Naive thymus-derived CD4-positive, alpha-beta T cell (primary cell): ENCODE results near the gene MRI1. TPM values are rescaled to one million over a fixed set of nuclear protein-coding genes. Genes with fewer than 3 reads are reported as not detected.
"Not testable (repeated sequence)": the region's sequence is repeated elsewhere in the genome, so short reads cannot be mapped to it uniquely, and the experiment has no call there.

ENCODE experiments used
- ATAC-seq: fragments of 150-1000 bp; cut with Tn5 transposase; 2 replicates; pipeline ENCODE4 v1.10.0; 2021; ENCODE audit warnings: mild to moderate bottlenecking, moderate library complexity
- CTCF ChIA-PET: fragments of 350-600 bp; sonication (Branson Sonifier 250); formaldehyde crosslinking; loops from one replicate; lab custom pipeline; 2021; ENCODE audit warnings: antibody characterized with exemption; lab: Charles Lee
- POLR2A ChIA-PET: fragments of 350-600 bp; sonication (Branson Sonifier 250); formaldehyde crosslinking; loops from one replicate; lab custom pipeline; 2021; ENCODE audit warnings: antibody characterized with exemption, inconsistent platforms; lab: Charles Lee
- DNase-seq, 9 donors: peaks; one replicate each; pipeline versions ENCODE4 v3.0.0 to v3.0.0-alpha.2; 2020 to 2022; ENCODE audit warnings: mixed read lengths in 1 of 9
- H3K27ac ChIP-seq: one replicate; pipeline ENCODE4 v1.7.0; 2013; ENCODE audit warnings: mild to moderate bottlenecking, low read depth, low read length, moderate library complexity
- H3K27me3 ChIP-seq, 2 donors: one replicate each; pipeline ENCODE4 v1.7.0; 2013; ENCODE audit warnings: low read length in 2 of 2, mild to moderate bottlenecking in 2 of 2, moderate library complexity in 2 of 2; ENCODE audit not compliant: control insufficient read depth in 2 of 2, insufficient read depth in 2 of 2
- H3K36me3 ChIP-seq, 3 experiments: 1 replicate in 2 of 3; 2 replicates in 1 of 3; pipeline ENCODE4 v1.7.0; 2013; ENCODE audit warnings: low read length in 3 of 3, mild to moderate bottlenecking in 3 of 3, moderate library complexity in 1 of 3; ENCODE audit not compliant: insufficient read depth in 3 of 3, control insufficient read depth in 2 of 3
- H3K4me1 ChIP-seq, 2 donors: one replicate each; pipeline ENCODE4 v1.7.0; 2013; ENCODE audit warnings: low read length in 2 of 2, mild to moderate bottlenecking in 2 of 2, moderate library complexity in 1 of 2; ENCODE audit not compliant: control insufficient read depth in 2 of 2, insufficient read depth in 2 of 2
- H3K4me3 ChIP-seq: 2 replicates; pipeline ENCODE4 v1.7.0; 2013; ENCODE audit warnings: mild to moderate bottlenecking, low read length
- H3K9me3 ChIP-seq, 3 experiments: 1 replicate in 2 of 3; 2 replicates in 1 of 3; pipeline ENCODE4 v1.7.0; 2013; ENCODE audit warnings: low read length in 3 of 3; ENCODE audit not compliant: control insufficient read depth in 2 of 3
- H3K27ac Mint-ChIP-seq, 9 donors: one replicate each; pipeline ENCODE4 v1.8.0; 2020 to 2022; ENCODE audit warnings: mixed read lengths in 9 of 9, mild to moderate bottlenecking in 8 of 9, moderate library complexity in 5 of 9, inconsistent platforms in 2 of 9
- H3K27me3 Mint-ChIP-seq, 5 donors: one replicate each; pipeline ENCODE4 v1.8.0; 2021 to 2022; ENCODE audit warnings: mixed read lengths in 5 of 5, mild to moderate bottlenecking in 1 of 5
- H3K36me3 Mint-ChIP-seq, 5 donors: one replicate each; pipeline ENCODE4 v1.8.0; 2020 to 2022; ENCODE audit warnings: mixed read lengths in 5 of 5, mild to moderate bottlenecking in 3 of 5, inconsistent platforms in 1 of 5
- H3K4me1 Mint-ChIP-seq, 7 donors: one replicate each; pipeline ENCODE4 v1.8.0; 2020 to 2022; ENCODE audit warnings: mixed read lengths in 7 of 7, mild to moderate bottlenecking in 3 of 7, inconsistent platforms in 1 of 7
- H3K4me3 Mint-ChIP-seq, 10 donors: one replicate each; pipeline ENCODE4 v1.8.0; 2020 to 2022; ENCODE audit warnings: mild to moderate bottlenecking in 10 of 10, mixed read lengths in 10 of 10, moderate library complexity in 6 of 10, inconsistent platforms in 2 of 10
- H3K9me3 Mint-ChIP-seq, 11 donors: one replicate each; pipeline ENCODE4 v1.8.0; 2020 to 2022; ENCODE audit warnings: mixed read lengths in 11 of 11, mild to moderate bottlenecking in 4 of 11, inconsistent platforms in 1 of 11, moderate library complexity in 1 of 11
- intact Hi-C, 2 donors: fragments of 100-400 bp; cut with micrococcal nuclease; formaldehyde crosslinking; loops; one replicate each; pipeline ENCODE4 v1.15.1; 2023
- polyA plus RNA-seq, 2 donors: library from polyadenylated mRNA; unstranded; fragments of 300-500 nt; fragmentation: Illumina TruSeq; gene quantifications; one replicate each; pipeline ENCODE4 v1.2.3, GENCODE V29; 2021
- total RNA-seq, 6 experiments: library from RNA in 5 of 6; stranded (reverse) in 5 of 6; gene quantifications; 1 replicate in 5 of 6; 2 replicates in 1 of 6; pipeline ENCODE4 v1.2.3 and lab custom pipeline; 2021 to 2026

MRI1 gene
- total and polyA plus RNA-seq, 7 experiments from 2014 or later: 7.1 to 56.2 (median 31.1) TPM

- no peaks in the 10 kb centered on the region for H3K9me3 ChIP-seq
- no peaks in the 10 kb centered on the region for H3K27me3 ChIP-seq
- Mint-ChIP-seq H3K4me1 (peaks cover 19 to 52% (median 34%) of the 10 kb centered on the region in 7 donors), H3K9me3 (peaks cover 0 to 1% (median 0%) of the 10 kb centered on the region in 11 donors), H3K4me3 (peak overlapping the region in 4 of 10 donors; percentile 26 to 59 (median 32)), H3K27me3 (no peaks in the 10 kb centered on the region), H3K36me3 (no peaks in the 10 kb centered on the region), H3K27ac (peak overlapping the region; percentile 12 to 82 (median 63))
- peaks cover 21 to 37% of the 10 kb centered on the region in 2 donors for H3K4me1 ChIP-seq
- no peaks in the 10 kb centered on the region for H3K36me3 ChIP-seq
- H3K27ac ChIP-seq: no peak overlapping the region
- ChIA-PET POLR2A (interaction anchor here (1.1 to 3.8 kb wide), 6 partner anchors 16 to 216 kb away, joined by 3 to 32 read pairs (median 4); partner anchors contain the start of genes C19orf53 and RFX1), CTCF (interaction anchor here (0.7 to 10.8 kb wide), 2 partner anchors 20 to 70 kb away, joined by 4 to 227 read pairs; no protein-coding TSS in a partner anchor)
- H3K4me3 ChIP-seq: no peak overlapping the region
- DNase-seq (no peak), ATAC-seq (peak; percentile 33)
- intact Hi-C loops: no loop called here
These were observed 26.0 kb downstream of the MRI1 start for GRCh38 chr19:13790354-13790753.

- H3K9me3 ChIP-seq, intact Hi-C loops, H3K9me3 Mint-ChIP-seq, H3K4me3 ChIP-seq, H3K27me3 Mint-ChIP-seq, H3K27me3 ChIP-seq, ATAC-seq, DNase-seq, H3K27ac ChIP-seq, H3K36me3 ChIP-seq, H3K36me3 Mint-ChIP-seq: not testable (repeated sequence)
- Mint-ChIP-seq H3K4me3 (peak overlapping the region in 5 of 10 donors; percentile 93 to 97 (median 95)), H3K4me1 (peaks cover 29 to 55% (median 46%) of the 10 kb centered on the region in 7 donors), H3K27ac (peak overlapping the region in 3 of 9 donors; percentile 79 to 95 (median 89))
- peaks cover 21 to 37% of the 10 kb centered on the region in 2 donors for H3K4me1 ChIP-seq
- CTCF ChIA-PET: interaction anchor here (0.6 kb wide), 1 partner anchor 902 kb away, joined by 3 read pairs; no protein-coding TSS in a partner anchor
- POLR2A ChIA-PET: interaction anchor here (0.9 to 1.3 kb wide), 2 partner anchors 8 to 9 kb away, joined by 4 to 9 read pairs; no protein-coding TSS in a partner anchor
These were observed 29.0 kb downstream of the MRI1 start for GRCh38 chr19:13793317-13793716.

GRCh38 chr19:13794398-13794756, 30.1 kb downstream of the MRI1 start:
- no peak for ATAC-seq
- peak overlapping the region; percentile 89 to 97 (median 95) for H3K27ac Mint-ChIP-seq
- no peaks in the 10 kb centered on the region for H3K36me3 Mint-ChIP-seq
- ChIA-PET CTCF (interaction anchor here (0.8 to 1.8 kb wide), 3 partner anchors 9 to 68 kb away, joined by 3 to 4 read pairs (median 3); no protein-coding TSS in a partner anchor), POLR2A (interaction anchor here (1.0 to 2.3 kb wide), 5 partner anchors 8 to 212 kb away, joined by 3 to 17 read pairs (median 9); partner anchors contain the start of gene RFX1)
- Histone ChIP-seq H3K36me3 (no peaks in the 10 kb centered on the region), H3K4me3 (peak overlapping the region; percentile 84), H3K27me3 (no peaks in the 10 kb centered on the region), H3K27ac (peak overlapping the region; percentile 56), H3K9me3 (no peaks in the 10 kb centered on the region), H3K4me1 (peaks cover 14 to 27% of the 10 kb centered on the region in 2 donors)
- peak overlapping the region; percentile 93 to 97 (median 94) for H3K4me3 Mint-ChIP-seq
- H3K4me1 Mint-ChIP-seq: peaks cover 22 to 48% (median 38%) of the 10 kb centered on the region in 7 donors
- H3K27me3 Mint-ChIP-seq: no peaks in the 10 kb centered on the region
- peak in 2 of 9 donors; percentile 22 to 35 for DNase-seq
- H3K9me3 Mint-ChIP-seq: no peaks in the 10 kb centered on the region
- intact Hi-C loops: no loop called here

- Histone ChIP-seq H3K9me3 (no peaks in the 10 kb centered on the region), H3K36me3 (no peaks in the 10 kb centered on the region), H3K27ac (peak within 1 kb of the TSS; percentile 56), H3K27me3 (no peaks in the 10 kb centered on the region), H3K4me1 (peaks cover 14 to 21% of the 10 kb centered on the region in 2 donors), H3K4me3 (peak within 1 kb of the TSS; percentile 84)
- peak within 1 kb of the TSS; percentile 93 to 97 (median 94) for H3K4me3 Mint-ChIP-seq
- peaks cover 22 to 46% (median 37%) of the 10 kb centered on the region in 7 donors for H3K4me1 Mint-ChIP-seq
- DNase-seq (peak; percentile 67 to 93 (median 77)), ATAC-seq (peak; percentile 95)
- intact Hi-C loops: loop anchor here (1.0 kb wide), 6 partner anchors 8 to 51 kb away; partner anchors contain the start of gene C19orf53 (in 2 of the 2)
- POLR2A ChIA-PET: interaction anchor here (0.5 to 3.1 kb wide), 13 partner anchors 8 to 211 kb away, joined by 3 to 17 read pairs (median 6); partner anchors contain the start of genes BRME1, C19orf53, CC2D1A and RFX1
- CTCF ChIA-PET: interaction anchor here (0.8 to 1.8 kb wide), 4 partner anchors 8 to 67 kb away, joined by 3 to 8 read pairs (median 4); no protein-coding TSS in a partner anchor
- peak within 1 kb of the TSS; percentile 89 to 97 (median 95) for H3K27ac Mint-ChIP-seq
- H3K9me3 Mint-ChIP-seq: no peaks in the 10 kb centered on the region
- no peaks in the 10 kb centered on the region for H3K36me3 Mint-ChIP-seq
- no peaks in the 10 kb centered on the region for H3K27me3 Mint-ChIP-seq
These were observed 30.7 kb downstream of the MRI1 start, which contains the start of gene ZSWIM4 for GRCh38 chr19:13794757-13795589. Gene ZSWIM4 (plus strand): TSS chr19:13795443. CDS start chr19:13795649, 206 bp downstream.

- peak; percentile 6 for ATAC-seq
- Histone ChIP-seq H3K4me1 (peaks cover 14 to 17% of the 10 kb centered on the region in 2 donors), H3K36me3 (no peaks in the 10 kb centered on the region), H3K27ac (peak overlapping the region; percentile 56), H3K4me3 (peak overlapping the region; percentile 84), H3K9me3 (no peaks in the 10 kb centered on the region), H3K27me3 (no peaks in the 10 kb centered on the region)
- ChIA-PET POLR2A (interaction anchor here (0.5 to 3.1 kb wide), 12 partner anchors 8 to 66 kb away, joined by 3 to 17 read pairs (median 6); partner anchors contain the start of gene C19orf53), CTCF (interaction anchor here (1.0 to 1.8 kb wide), 3 partner anchors 8 to 66 kb away, joined by 4 to 8 read pairs (median 6); no protein-coding TSS in a partner anchor)
- peak overlapping the region; percentile 19 to 96 (median 79) for H3K27ac Mint-ChIP-seq
- intact Hi-C loops: loop anchor here (1.0 kb wide), 6 partner anchors 8 to 51 kb away; partner anchors contain the start of gene C19orf53 (in 2 of the 2)
- H3K4me1 Mint-ChIP-seq: peaks cover 22 to 42% (median 31%) of the 10 kb centered on the region in 7 donors
- H3K4me3 Mint-ChIP-seq: peak overlapping the region; percentile 69 to 96 (median 91)
- no peak for DNase-seq
- peaks cover 0 to 3% (median 0%) of the 10 kb centered on the region in 5 donors for H3K36me3 Mint-ChIP-seq
- no peaks in the 10 kb centered on the region for H3K9me3 Mint-ChIP-seq
- no peaks in the 10 kb centered on the region for H3K27me3 Mint-ChIP-seq
These were observed 31.4 kb downstream of the MRI1 start for GRCh38 chr19:13795595-13796300.
